AG04450 (cell line): ENCODE results near the gene SLC6A20. TPM values are rescaled to one million over a fixed set of nuclear protein-coding genes. Genes with fewer than 3 reads are reported as not detected.

Experiments
- CTCF ChIA-PET: fragments of 300-600, 350-600 bp; formaldehyde crosslinking; extraction: SDS; loops from one replicate; lab custom pipeline; 2022; ENCODE audit warnings: antibody characterized with exemption, inconsistent platforms; lab: Charles Lee
- POLR2A ChIA-PET: fragments of 350-600 bp; formaldehyde crosslinking; extraction: SDS; loops from one replicate; lab custom pipeline; 2021; ENCODE audit warnings: antibody characterized with exemption, inconsistent platforms; lab: Yijun Ruan, JAX
- DNase-seq: peaks from one replicate; pipeline ENCODE4 v3.0.0-alpha.2; 2011; ENCODE audit warnings: low read depth, low spot score
- H3K27ac ChIP-seq: one replicate; pipeline ENCODE4 v1.5.1; 2012; ENCODE audit warnings: low read depth, low read length, control low read depth
- H3K27me3 ChIP-seq: one replicate; pipeline ENCODE4 v1.6.0; 2012; ENCODE audit warnings: low read length; ENCODE audit not compliant: control insufficient read depth, insufficient read depth
- H3K4me3 ChIP-seq: 2 replicates; pipeline ENCODE4 v1.5.1; 2011; ENCODE audit warnings: mild to moderate bottlenecking, low read depth, low read length, control low read depth
- H3K9me3 ChIP-seq: 2 replicates; pipeline ENCODE4 v1.5.1; 2012; ENCODE audit warnings: low read length; ENCODE audit not compliant: control insufficient read depth, insufficient read depth
- polyA plus RNA-seq: library from polyadenylated mRNA; depleted of rRNA; stranded (reverse); fragments of >200 nt; gene quantifications from 2 replicates; pipeline ENCODE4 v1.2.3, GENCODE V29; 2011
- TF ChIP-seq, protein P1 (sequence below): IDR thresholded peaks from 2 replicates; pipeline ENCODE4 v1.5.1; 2011; ENCODE audit warnings: low read depth, low read length, control low read depth, inconsistent platforms

The SLC6A20 gene
- polyA plus RNA-seq, 1 experiment = not detected

DNA sequence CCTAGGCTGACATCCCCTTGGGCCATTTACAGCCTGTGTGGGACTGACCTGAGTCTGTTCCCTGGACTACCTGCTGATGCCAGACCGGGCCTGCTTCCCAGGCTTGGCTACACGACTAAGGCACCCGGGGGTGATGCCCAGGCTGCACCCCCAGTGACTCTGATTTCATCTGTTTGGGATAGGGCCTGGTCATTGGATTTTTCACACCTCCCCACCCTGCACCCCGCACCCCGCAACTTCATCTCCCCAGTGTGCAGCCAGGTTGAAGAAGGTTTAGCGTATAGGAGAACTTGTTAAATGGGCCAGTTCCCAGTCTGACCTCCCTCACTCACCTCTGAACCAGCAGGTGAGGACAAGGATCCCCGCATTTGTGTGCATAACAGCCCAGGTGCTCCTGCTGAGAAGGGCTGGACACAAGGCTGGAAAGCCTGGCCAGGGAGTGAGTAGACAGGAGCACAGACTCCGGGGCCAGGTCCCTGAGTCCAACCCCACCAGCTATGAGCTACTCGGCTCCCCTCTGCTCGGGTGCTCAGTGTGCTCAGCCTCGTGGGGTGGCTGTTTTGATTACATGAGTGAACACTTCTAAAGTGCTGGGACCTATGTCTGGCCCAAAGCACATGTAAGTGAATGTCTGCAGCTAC lies 18.5 kb downstream of the SLC6A20 start:
- Histone ChIP-seq H3K4me3 (no peak overlapping the region), H3K27me3 (peaks cover 62% of the 10 kb centered on the region), H3K27ac (no peak overlapping the region), H3K9me3 (no peaks in the 10 kb centered on the region; the same call in 1 of the 2 replicates)
- ChIA-PET POLR2A (no interaction called here), CTCF (no interaction called here)
- no peak for DNase-seq
- TF ChIP-seq, protein P1, sequence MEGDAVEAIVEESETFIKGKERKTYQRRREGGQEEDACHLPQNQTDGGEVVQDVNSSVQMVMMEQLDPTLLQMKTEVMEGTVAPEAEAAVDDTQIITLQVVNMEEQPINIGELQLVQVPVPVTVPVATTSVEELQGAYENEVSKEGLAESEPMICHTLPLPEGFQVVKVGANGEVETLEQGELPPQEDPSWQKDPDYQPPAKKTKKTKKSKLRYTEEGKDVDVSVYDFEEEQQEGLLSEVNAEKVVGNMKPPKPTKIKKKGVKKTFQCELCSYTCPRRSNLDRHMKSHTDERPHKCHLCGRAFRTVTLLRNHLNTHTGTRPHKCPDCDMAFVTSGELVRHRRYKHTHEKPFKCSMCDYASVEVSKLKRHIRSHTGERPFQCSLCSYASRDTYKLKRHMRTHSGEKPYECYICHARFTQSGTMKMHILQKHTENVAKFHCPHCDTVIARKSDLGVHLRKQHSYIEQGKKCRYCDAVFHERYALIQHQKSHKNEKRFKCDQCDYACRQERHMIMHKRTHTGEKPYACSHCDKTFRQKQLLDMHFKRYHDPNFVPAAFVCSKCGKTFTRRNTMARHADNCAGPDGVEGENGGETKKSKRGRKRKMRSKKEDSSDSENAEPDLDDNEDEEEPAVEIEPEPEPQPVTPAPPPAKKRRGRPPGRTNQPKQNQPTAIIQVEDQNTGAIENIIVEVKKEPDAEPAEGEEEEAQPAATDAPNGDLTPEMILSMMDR = no peak

DNA sequence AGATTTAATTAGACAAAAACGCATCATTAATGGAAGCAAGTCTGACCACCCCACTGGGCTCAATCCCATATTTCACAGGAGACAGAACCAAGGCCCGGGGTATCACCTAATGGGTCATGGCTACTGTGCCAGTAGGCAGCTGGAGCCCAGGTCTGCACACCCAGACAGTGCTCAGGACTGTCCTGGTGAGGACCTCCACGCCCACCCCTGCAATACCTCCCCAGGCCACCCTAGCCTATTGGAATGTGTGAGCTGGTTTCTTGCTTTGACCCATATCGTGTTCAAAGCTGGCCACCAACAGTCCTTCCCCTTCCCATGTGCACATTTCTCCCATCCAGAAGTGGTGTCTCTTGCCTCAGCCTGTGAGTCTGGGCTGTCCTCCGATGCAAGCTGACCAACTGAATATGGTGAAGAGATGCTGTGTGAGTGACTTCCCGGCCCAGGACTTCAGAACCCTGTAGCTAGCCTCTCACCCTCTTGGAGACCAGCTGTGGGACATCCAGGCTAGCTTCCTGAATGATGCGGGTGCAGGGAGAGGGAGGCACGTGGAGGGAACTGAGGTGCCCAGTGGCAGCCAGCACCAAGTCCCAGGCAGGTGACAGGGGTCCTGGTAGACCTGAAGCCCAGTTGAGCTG lies 19.1 kb downstream of the SLC6A20 start:
- Histone ChIP-seq H3K27ac (no peak overlapping the region), H3K4me3 (no peak overlapping the region), H3K9me3 (no peaks in the 10 kb centered on the region; the same call in 1 of the 2 replicates), H3K27me3 (peaks cover 60% of the 10 kb centered on the region)
- CTCF ChIA-PET = no interaction called here
- no peak for DNase-seq
- POLR2A ChIA-PET = no interaction called here
- TF ChIP-seq, protein P1 = no peak

DNA sequence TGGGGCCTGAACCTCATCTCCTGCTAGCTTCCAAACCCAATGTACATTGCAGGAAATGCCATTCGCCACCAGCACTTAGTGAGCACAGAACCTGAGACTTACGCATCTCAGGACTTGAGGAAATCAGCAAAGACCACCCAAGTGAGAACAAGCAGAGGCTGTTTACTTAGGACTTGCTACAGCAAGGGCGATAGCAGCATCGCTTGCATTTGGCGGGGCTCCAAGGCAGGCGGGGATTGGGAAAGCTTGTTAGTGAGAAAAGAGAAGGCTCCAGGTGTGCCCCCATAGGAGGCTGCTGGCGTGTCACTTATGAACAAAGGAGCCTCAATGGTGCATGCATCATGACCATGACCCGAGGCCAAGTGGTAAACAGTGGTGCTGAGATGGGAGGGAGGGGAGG lies 19.7 kb downstream of the SLC6A20 start:
- Histone ChIP-seq H3K4me3 (no peak overlapping the region), H3K27me3 (peaks cover 55% of the 10 kb centered on the region), H3K9me3 (no peaks in the 10 kb centered on the region), H3K27ac (no peak overlapping the region)
- DNase-seq = no peak
- ChIA-PET CTCF (no interaction called here), POLR2A (no interaction called here)
- TF ChIP-seq, protein P1 = no peak

DNA sequence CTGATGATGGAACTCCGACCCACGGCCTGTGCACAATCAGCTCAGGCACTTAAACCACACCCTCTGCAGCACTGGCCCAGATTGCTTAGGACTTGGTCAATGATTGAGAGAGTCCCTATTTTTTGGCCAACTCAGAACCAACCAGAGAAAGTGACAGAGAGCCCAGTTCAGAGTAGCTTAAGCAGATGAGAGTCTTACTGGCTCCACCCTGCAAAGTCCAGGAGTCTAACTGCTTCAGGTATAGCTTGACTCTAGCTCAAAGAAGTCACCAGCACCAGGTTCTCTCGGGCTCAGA lies 20.1 kb downstream of the SLC6A20 start:
- DNase-seq = no peak
- POLR2A ChIA-PET = no interaction called here
- CTCF ChIA-PET = no interaction called here
- Histone ChIP-seq H3K27ac (no peak overlapping the region), H3K9me3 (no peaks in the 10 kb centered on the region), H3K27me3 (peaks cover 55% of the 10 kb centered on the region), H3K4me3 (no peak overlapping the region)
- TF ChIP-seq, protein P1 = no peak

DNA sequence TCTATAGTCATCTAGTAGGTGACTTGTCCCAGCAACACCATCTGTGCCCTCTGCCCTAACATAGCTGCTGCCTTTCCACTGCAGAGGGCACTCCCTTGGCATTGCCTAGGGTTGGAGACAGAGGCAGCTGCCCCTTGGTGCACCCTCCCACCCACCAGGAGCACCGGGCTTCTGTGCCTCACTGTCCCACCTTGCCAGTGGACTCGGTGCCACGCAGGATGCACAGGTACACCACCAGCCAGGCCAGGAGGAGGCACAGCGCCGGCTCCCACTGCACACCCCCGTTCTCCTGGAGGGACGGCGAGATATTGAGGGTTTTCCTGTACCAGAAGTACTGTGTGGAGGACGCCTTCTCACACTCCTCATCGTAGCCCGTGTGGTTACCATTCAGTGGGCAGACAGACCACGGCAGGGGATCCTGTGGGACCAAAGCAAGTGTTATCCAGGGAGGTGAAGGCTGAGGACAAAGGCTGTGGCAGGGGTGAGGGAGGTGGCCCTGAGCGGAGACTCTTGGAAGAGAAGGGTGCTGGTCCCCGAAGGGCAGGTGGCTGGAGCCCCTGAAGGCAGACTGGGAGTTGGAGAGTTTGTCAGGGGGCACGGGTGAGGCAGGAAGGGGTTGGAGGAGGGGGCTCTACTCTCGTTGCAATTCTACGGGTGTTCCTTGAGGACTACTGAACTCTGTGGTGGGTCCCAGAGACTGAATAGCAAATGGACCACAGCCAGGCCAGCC lies 20.6 kb downstream of the SLC6A20 start:
- no peak for DNase-seq
- Histone ChIP-seq H3K27me3 (peaks cover 56% of the 10 kb centered on the region), H3K9me3 (no peaks in the 10 kb centered on the region; the same call in 1 of the 2 replicates), H3K4me3 (no peak overlapping the region), H3K27ac (no peak overlapping the region)
- TF ChIP-seq, protein P1 = no peak
- ChIA-PET CTCF (no interaction called here), POLR2A (no interaction called here)
